Right kidney (tissue), 1 donor: ENCODE data around the gene PER1.

Experiments
- DNase-seq: peaks from one replicate; pipeline ENCODE4 v3.0.0-alpha.2; 2016

PER1 gene

DNA sequence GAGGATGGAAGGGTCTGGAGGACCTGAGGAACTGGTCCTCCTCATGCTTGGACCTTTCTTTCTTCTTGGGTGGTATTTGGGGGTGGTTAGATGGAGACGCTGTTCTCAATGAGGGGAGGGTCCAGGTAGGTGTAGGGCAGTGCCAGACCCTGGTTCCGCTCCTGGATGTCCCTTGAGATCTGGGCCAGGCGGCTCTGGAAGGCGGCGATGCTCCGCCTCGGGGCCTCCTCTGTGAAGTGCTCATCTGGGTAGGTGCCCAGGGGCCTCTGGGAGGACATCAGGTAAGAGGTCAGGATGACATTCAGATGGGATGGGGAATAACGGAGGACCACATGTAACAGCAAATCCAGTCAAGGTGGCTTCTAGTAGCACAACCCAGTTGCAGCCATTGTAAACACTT lies 55.7 kb downstream of the PER1 start:
- DNase-seq: no peak

DNA sequence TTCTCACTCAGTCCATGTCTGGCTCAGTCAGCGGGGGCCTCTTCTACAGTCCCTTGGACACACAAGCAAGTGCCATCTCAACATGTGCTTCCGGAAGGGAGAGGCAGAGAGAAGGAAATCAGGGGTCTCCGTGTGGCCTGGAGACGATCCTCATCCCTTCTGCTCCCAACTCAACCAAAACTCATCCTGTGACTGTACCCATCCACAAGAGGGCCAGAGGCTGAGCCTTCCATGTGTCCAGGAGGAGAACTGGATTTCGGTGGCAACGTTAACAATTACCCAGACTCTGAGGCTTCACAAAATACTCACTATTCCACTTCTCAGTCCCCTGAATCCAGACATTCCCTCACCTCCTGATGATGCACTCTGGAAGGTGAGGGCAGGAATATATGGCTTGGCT lies 56.8 kb downstream of the PER1 start:
- no peak for DNase-seq

DNA sequence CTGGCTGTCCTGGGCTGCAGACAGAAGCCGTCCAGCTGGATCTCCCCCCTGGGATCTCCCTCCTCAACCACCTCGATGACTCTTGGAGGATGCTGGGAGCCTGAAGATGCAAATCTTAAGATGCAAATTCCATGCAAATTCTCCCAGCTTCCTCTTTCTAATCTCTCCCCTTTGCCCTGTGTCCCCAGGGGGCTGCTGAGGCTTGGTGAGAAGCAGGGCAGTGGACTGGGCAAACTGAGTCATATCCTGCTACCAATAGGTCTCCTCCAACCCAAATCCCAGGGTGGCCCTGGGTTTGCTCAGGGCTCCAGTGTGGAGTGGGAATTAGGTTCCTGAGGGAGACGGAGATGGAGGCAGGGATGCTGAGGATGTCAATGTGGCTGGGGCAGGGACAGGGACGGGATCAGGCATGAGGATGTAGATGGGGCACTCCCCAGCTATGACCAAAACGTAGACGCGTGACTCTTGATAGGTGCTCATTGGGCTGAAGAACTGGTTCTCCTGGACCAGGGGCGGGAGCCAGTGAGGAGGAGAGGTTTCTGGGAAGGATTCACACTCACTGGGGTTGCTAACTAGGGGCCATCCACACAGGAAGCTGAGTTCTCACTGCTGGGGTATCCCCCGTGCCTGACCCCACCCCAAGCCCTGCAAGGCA lies 61.0 kb downstream of the PER1 start:
- no peak for DNase-seq
